Common myeloid progenitor, CD34-positive (primary cell): ENCODE data around the gene PDYN.

ENCODE experiments used
- CTCF ChIA-PET: fragments of 350-600 bp; sonication (Branson Sonifier 250); formaldehyde crosslinking; loops from one replicate; lab custom pipeline; 2021; ENCODE audit warnings: antibody characterized with exemption; lab: Charles Lee
- POLR2A ChIA-PET: fragments of 350-600 bp; sonication (Branson Sonifier 250); formaldehyde crosslinking; loops from one replicate; lab custom pipeline; 2021; ENCODE audit warnings: antibody characterized with exemption; lab: Charles Lee
- DNase-seq, 3 donors: peaks; one replicate each; pipeline versions ENCODE4 v3.0.0 to v3.0.0-alpha.2; 2013
- H3K27ac ChIP-seq, 2 experiments: 1 replicate in 1 of 2; 2 replicates in 1 of 2; pipeline ENCODE4 v1.7.0; 2013; ENCODE audit warnings: inconsistent platforms in 2 of 2, low read length in 2 of 2, mild to moderate bottlenecking in 2 of 2, low read depth in 1 of 2, moderate library complexity in 1 of 2; ENCODE audit not compliant: severe bottlenecking in 2 of 2, insufficient read depth in 1 of 2, poor library complexity in 1 of 2
- H3K27me3 ChIP-seq, 5 experiments: replicated peaks in 2 of 5; 1 replicate in 3 of 5; 2 replicates in 2 of 5; pipeline versions ENCODE4 v1.6.1 to v1.7.0; 2013; ENCODE audit warnings: low read length in 4 of 5, mild to moderate bottlenecking in 2 of 5, moderate library complexity in 2 of 5, inconsistent platforms in 1 of 5; ENCODE audit not compliant: insufficient read depth in 5 of 5, control insufficient read depth in 4 of 5
- H3K36me3 ChIP-seq, 4 experiments: 1 replicate in 2 of 4; 2 replicates in 2 of 4; pipeline versions ENCODE4 v1.6.1 to v1.7.0; 2013; ENCODE audit warnings: low read length in 3 of 4, control low read depth in 1 of 4, mild to moderate bottlenecking in 1 of 4; ENCODE audit not compliant: control insufficient read depth in 4 of 4, insufficient read depth in 4 of 4
- H3K4me1 ChIP-seq, 4 experiments: 1 replicate in 3 of 4; 2 replicates in 1 of 4; pipeline versions ENCODE4 v1.6.1 to v1.7.1; 2013; ENCODE audit warnings: low read length in 3 of 4, mild to moderate bottlenecking in 3 of 4, control low read depth in 1 of 4, inconsistent platforms in 1 of 4, moderate library complexity in 1 of 4; ENCODE audit not compliant: control insufficient read depth in 4 of 4, insufficient read depth in 4 of 4; ENCODE audit errors: control extremely low read depth in 1 of 4
- H3K4me3 ChIP-seq, 7 experiments: 1 replicate in 4 of 7; 2 replicates in 3 of 7; pipeline versions ENCODE4 v1.5.1 to v1.7.0; 2013; ENCODE audit warnings: mild to moderate bottlenecking in 7 of 7, low read length in 6 of 7, moderate library complexity in 6 of 7, inconsistent platforms in 2 of 7, low read depth in 2 of 7, control low read depth in 1 of 7; ENCODE audit not compliant: insufficient read depth in 4 of 7, control insufficient read depth in 1 of 7; ENCODE audit errors: extremely low read depth in 1 of 7
- H3K9me3 ChIP-seq, 5 experiments: 1 replicate in 4 of 5; 2 replicates in 1 of 5; pipeline versions ENCODE4 v1.6.1 to v1.7.1; 2013; ENCODE audit warnings: low read length in 4 of 5, mild to moderate bottlenecking in 2 of 5, inconsistent platforms in 1 of 5, low read depth in 1 of 5, moderate library complexity in 1 of 5; ENCODE audit not compliant: control insufficient read depth in 4 of 5, insufficient read depth in 2 of 5; ENCODE audit errors: control extremely low read depth in 1 of 5
- WGBS: methylation state at CpG from one replicate; pipeline ENCODE4 v1.1.5; 2013; ENCODE audit not compliant: insufficient coverage; 5-methylcytosine and 5-hydroxymethylcytosine counted together

The PDYN gene

GRCh38 chr20:1932971-1933370 lies 60.9 kb downstream of the PDYN start:
- 91% methylated on average over 2 of the region's 2 CpGs for WGBS
- ChIA-PET POLR2A (no interaction called here), CTCF (no interaction called here)
- DNase-seq, result no peak
- Histone ChIP-seq H3K27me3 (no peaks in the 10 kb centered on the region), H3K9me3 (no peaks in the 10 kb centered on the region), H3K4me3 (no peak overlapping the region), H3K27ac (no peak overlapping the region), H3K36me3 (peaks cover 0 to 21% (median 7%) of the 10 kb centered on the region in 4 experiments), H3K4me1 (no peaks in the 10 kb centered on the region)

- H3K27ac ChIP-seq, result no peak overlapping the region
- DNase-seq, result no peak
- no peak overlapping the region for H3K4me3 ChIP-seq
- H3K27me3 ChIP-seq, result no peaks in the 10 kb centered on the region
- POLR2A ChIA-PET, result no interaction called here
- peaks cover 0 to 14% (median 5%) of the 10 kb centered on the region in 4 experiments for H3K36me3 ChIP-seq
- WGBS, result 88% methylated on average over 5 of the region's 5 CpGs
- no peaks in the 10 kb centered on the region for H3K4me1 ChIP-seq
- CTCF ChIA-PET, result no interaction called here
- no peaks in the 10 kb centered on the region for H3K9me3 ChIP-seq
Observed at GRCh38 chr20:1931830-1932229, 62.0 kb downstream of the PDYN start.

GRCh38 chr20:1930165-1930564 lies 63.7 kb downstream of the PDYN start:
- Histone ChIP-seq H3K4me1 (no peaks in the 10 kb centered on the region), H3K36me3 (peaks cover 0 to 12% (median 4%) of the 10 kb centered on the region in 4 experiments), H3K9me3 (no peaks in the 10 kb centered on the region), H3K27me3 (no peaks in the 10 kb centered on the region), H3K27ac (no peak overlapping the region), H3K4me3 (no peak overlapping the region)
- CTCF ChIA-PET, result no interaction called here
- POLR2A ChIA-PET, result no interaction called here
- WGBS, result 96% methylated on average over 6 of the region's 6 CpGs
- DNase-seq, result no peak

- no peaks in the 10 kb centered on the region for H3K27me3 ChIP-seq
Observed at GRCh38 chr20:1929460-1929859, 64.4 kb downstream of the PDYN start.

GRCh38 chr20:1928782-1929181 lies 65.1 kb downstream of the PDYN start:
- H3K36me3 ChIP-seq, result peaks cover 0 to 7% (median 2%) of the 10 kb centered on the region in 4 experiments
- ChIA-PET CTCF (no interaction called here), POLR2A (no interaction called here)
- H3K4me3 ChIP-seq, result no peak overlapping the region
- no peaks in the 10 kb centered on the region for H3K9me3 ChIP-seq
- H3K27me3 ChIP-seq, result no peaks in the 10 kb centered on the region
- DNase-seq, result no peak
- H3K4me1 ChIP-seq, result no peaks in the 10 kb centered on the region
- whole genome bisulfite sequencing, result 93% methylated on average over 6 of the region's 7 CpGs
- no peak overlapping the region for H3K27ac ChIP-seq

More at GRCh38 chr20:1929460-1929859, 64.4 kb downstream of the PDYN start:
- ChIA-PET CTCF (no interaction called here), POLR2A (no interaction called here)
- H3K9me3 ChIP-seq, result no peaks in the 10 kb centered on the region
- no peaks in the 10 kb centered on the region for H3K4me1 ChIP-seq
- 72% methylated on average over 3 of the region's 3 CpGs for WGBS
- DNase-seq, result no peak
- no peak overlapping the region for H3K27ac ChIP-seq
- H3K36me3 ChIP-seq, result peaks cover 0 to 5% (median 2%) of the 10 kb centered on the region in 4 experiments
- H3K4me3 ChIP-seq, result no peak overlapping the region
